ENCODE results near the gene CNKSR3.

CNKSR3 gene

GRCh38 chr6:154479771-154480639 is 30.5 kb downstream of the CNKSR3 start:
- DNase-seq (ENCODE audit: low spot score) (peak; percentile 23), FAIRE-seq (no peak)

GRCh38 chr6:154479351-154479769 is 31.1 kb downstream of the CNKSR3 start:
- FAIRE-seq (no peak), DNase-seq (ENCODE audit: low spot score) (peak; percentile 54)

- DNase-seq (ENCODE audit: low spot score), result no peak
- FAIRE-seq, result no peak
These were observed 31.8 kb downstream of the CNKSR3 start for GRCh38 chr6:154478701-154479060.

GRCh38 chr6:154478021-154478700 is 32.3 kb downstream of the CNKSR3 start:
- FAIRE-seq (no peak), DNase-seq (ENCODE audit: low spot score) (no peak)

- FAIRE-seq, result no peak
These were observed 34.0 kb downstream of the CNKSR3 start for GRCh38 chr6:154476494-154476893.

GRCh38 chr6:154474648-154475428 is 35.6 kb downstream of the CNKSR3 start:
- FAIRE-seq (no peak), DNase-seq (ENCODE audit: low spot score) (peak; percentile 82)

More at GRCh38 chr6:154476494-154476893, 34.0 kb downstream of the CNKSR3 start:
- no peak for DNase-seq (ENCODE audit: low spot score)

GRCh38 chr6:154473324-154473723 is 37.2 kb downstream of the CNKSR3 start:
- FAIRE-seq (no peak), DNase-seq (ENCODE audit: low spot score) (no peak)

- FAIRE-seq (no peak), DNase-seq (ENCODE audit: low spot score) (no peak)
These were observed 38.7 kb downstream of the CNKSR3 start for GRCh38 chr6:154471609-154472362.

- FAIRE-seq, result no peak
- no peak for DNase-seq (ENCODE audit: low spot score)
These were observed 41.1 kb downstream of the CNKSR3 start for GRCh38 chr6:154469306-154469935.

- FAIRE-seq (no peak), DNase-seq (ENCODE audit: low spot score) (no peak)
These were observed 41.7 kb downstream of the CNKSR3 start for GRCh38 chr6:154468760-154469159.

- DNase-seq (ENCODE audit: low spot score), result no peak
- FAIRE-seq, result no peak
These were observed 43.4 kb downstream of the CNKSR3 start for GRCh38 chr6:154466971-154467679.

GRCh38 chr6:154466139-154466538 is 44.3 kb downstream of the CNKSR3 start:
- no peak for FAIRE-seq
- no peak for DNase-seq (ENCODE audit: low spot score)

- no peak for DNase-seq (ENCODE audit: low spot score)
- FAIRE-seq, result no peak
These were observed 46.7 kb downstream of the CNKSR3 start for GRCh38 chr6:154463573-154464419.

- FAIRE-seq (no peak), DNase-seq (ENCODE audit: low spot score) (peak; percentile 46)
These were observed 48.1 kb downstream of the CNKSR3 start for GRCh38 chr6:154462425-154462824.

GRCh38 chr6:154461348-154461747 is 49.1 kb downstream of the CNKSR3 start:
- no peak for FAIRE-seq
- DNase-seq (ENCODE audit: low spot score), result no peak

- DNase-seq (ENCODE audit: low spot score) (peak; percentile 56), FAIRE-seq (peak; percentile 52)
These were observed 50.0 kb downstream of the CNKSR3 start for GRCh38 chr6:154460306-154461071.

GRCh38 chr6:154459513-154459912 is 51.0 kb downstream of the CNKSR3 start:
- FAIRE-seq (no peak), DNase-seq (ENCODE audit: low spot score) (no peak)
